ENCODE measurements around the gene HCN3. TPM values are rescaled to one million over a fixed set of nuclear protein-coding genes. Genes with fewer than 3 reads are reported as not detected.
"Not testable (repeated sequence)": the region's sequence is repeated elsewhere in the genome, so short reads cannot be mapped to it uniquely, and the experiment has no call there.

The HCN3 gene
- total RNA-seq, result 1 to 10 TPM; 5.0 to 6.7 TPM

DNA sequence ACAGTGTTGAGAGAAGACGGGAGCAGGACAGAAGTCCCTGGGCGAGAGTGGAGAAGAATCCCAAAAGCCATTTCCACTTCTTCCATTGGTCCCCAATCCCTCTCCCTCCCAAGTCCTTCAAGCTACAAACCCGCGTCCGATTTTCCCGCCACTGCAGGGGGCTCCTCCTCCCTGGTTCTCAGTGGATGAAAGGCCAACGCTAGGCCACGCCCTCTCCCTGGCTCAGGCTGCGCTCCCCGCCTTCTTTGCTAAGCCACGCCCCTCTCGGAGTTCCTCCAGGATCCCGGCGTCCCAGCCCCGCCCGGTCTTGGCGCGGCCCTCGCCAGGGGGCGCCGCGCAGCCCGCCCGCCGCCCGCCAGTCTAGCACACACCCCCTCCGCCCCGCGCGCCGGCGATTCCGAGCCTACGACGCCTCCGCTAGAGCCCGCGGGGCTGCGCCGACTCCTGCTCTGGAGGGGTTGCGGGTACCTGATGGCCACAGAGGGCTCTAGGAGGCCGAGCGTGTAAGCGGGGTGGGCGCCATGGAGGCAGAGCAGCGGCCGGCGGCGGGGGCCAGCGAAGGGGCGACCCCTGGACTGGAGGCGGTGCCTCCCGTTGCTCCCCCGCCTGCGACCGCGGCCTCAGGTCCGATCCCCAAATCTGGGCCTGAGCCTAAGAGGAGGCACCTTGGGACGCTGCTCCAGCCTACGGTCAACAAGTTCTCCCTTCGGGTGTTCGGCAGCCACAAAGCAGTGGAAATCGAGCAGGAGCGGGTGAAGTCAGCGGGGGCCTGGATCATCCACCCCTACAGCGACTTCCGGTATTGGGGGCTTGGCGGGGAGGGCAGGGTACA, at the start of gene HCN3:
HCN3 (plus strand) TSS at position 394 of the 832 bp plus-strand sequence; CDS start at position 522, 128 bp downstream.
- ATAC-seq (ENCODE audit: low read depth) (peak; percentile 62), DNase-seq (peak; percentile 91)
- POLR2A ChIA-PET, result interaction anchor here (0.6 to 1.3 kb wide), 3 partner anchors 46 to 84 kb away, joined by 3 to 6 read pairs (median 5); no protein-coding TSS in a partner anchor
- Mint-ChIP-seq H3K27me3 (no peaks in the 10 kb centered on the region), H3K9me3 (no peaks in the 10 kb centered on the region), H3K36me3 (peaks cover 4% of the 10 kb centered on the region), H3K4me1 (peaks cover 24% of the 10 kb centered on the region), H3K27ac (no peak within 1 kb of the TSS), H3K4me3 (peak within 1 kb of the TSS; percentile 77)

DNA sequence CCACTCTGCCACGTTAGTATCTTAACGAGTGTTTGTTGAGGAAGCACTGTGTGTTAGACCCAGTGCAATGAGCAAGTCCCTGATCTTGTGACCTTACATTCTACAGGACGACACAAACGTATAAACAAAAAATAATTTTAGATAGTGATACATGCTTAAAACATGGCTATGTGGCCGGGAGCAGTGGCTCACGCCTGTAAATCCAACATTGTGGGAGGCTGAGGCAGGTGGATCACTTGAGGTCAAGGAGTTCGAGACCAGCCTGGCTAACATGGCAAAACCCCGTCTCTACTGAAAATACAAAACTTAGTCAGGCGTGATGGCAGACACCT, 49.2 kb upstream of the HCN3 start:
- ATAC-seq (ENCODE audit: low read depth) (no peak), DNase-seq (no peak)
- Mint-ChIP-seq H3K4me1 (peaks cover 24% of the 10 kb centered on the region), H3K4me3 (peak overlapping the region; percentile 95), H3K36me3 (peaks cover 5% of the 10 kb centered on the region), H3K27me3 (no peaks in the 10 kb centered on the region), H3K9me3 (no peaks in the 10 kb centered on the region), H3K27ac (peak overlapping the region; percentile 92)
- POLR2A ChIA-PET, result interaction anchor here (1.6 to 2.8 kb wide), 6 partner anchors 13 to 54 kb away, joined by 12 to 32 read pairs (median 20); partner anchors contain the start of genes KRTCAP2, MTX1, THBS3 and TRIM46

- H3K9me3 Mint-ChIP-seq; H3K27me3 Mint-ChIP-seq; DNase-seq; H3K27ac Mint-ChIP-seq; H3K4me3 Mint-ChIP-seq; ATAC-seq (ENCODE audit: low read depth): not testable (repeated sequence)
- POLR2A ChIA-PET, result interaction anchor here (1.2 kb wide), 1 partner anchor 37 kb away, joined by 3 read pairs; no protein-coding TSS in a partner anchor
- Mint-ChIP-seq H3K36me3 (peaks cover 10% of the 10 kb centered on the region), H3K4me1 (peaks cover 16% of the 10 kb centered on the region)
These were observed 46.0 kb upstream of the HCN3 start for GRCh38 chr1:155231302-155231701.

DNA sequence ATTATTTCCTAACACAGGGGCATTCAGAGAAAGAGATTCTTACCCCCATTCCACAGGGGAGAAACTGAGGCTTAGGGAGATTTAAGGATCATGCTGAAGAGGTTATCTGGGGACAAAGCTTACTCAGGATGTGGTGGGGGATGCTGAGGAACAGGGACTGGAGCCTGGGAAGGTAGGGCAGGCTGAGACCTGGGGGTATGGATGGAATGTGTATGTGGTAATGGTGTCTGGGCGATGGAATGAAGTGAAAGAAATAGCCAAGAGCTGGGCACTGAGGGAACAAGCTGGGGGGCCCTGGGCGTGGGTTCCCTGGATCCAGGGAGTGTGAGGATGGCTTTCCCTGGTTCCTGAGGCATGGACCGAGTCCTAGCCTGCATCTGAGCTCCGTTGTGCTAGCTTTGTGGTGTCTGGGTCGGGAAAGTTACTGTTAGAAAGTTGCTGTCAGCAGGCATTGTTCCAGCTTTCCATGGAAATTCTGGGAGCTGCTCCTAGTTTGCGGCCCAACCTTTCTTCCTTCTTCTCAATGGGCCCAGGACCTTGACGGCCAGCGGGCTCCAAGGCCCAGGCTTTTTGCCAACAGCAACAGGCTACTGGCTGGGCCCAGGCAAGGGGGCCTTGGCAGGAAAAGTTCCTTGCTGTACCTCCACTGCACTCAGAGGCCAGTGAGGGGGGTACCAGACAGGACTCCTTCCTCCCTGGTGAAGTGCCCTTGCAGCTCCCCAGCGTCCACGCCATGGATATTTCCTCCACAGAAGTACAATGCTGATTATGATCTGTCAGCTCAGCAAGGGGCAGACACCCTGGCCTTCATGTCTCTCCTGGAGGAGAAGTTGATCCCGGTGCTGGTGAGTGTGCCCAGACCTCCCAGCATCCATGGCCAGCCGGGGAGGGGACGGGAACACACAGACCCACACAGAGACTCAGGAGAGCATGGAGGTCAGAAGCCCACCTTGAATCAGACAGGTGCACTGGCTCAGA, 45.0 kb upstream of the HCN3 start:
- H3K9me3 Mint-ChIP-seq; POLR2A ChIA-PET; H3K27ac Mint-ChIP-seq; H3K4me3 Mint-ChIP-seq; H3K27me3 Mint-ChIP-seq; ATAC-seq (ENCODE audit: low read depth); DNase-seq: not testable (repeated sequence)
- Mint-ChIP-seq H3K36me3 (peaks cover 12% of the 10 kb centered on the region), H3K4me1 (peaks cover 14% of the 10 kb centered on the region)

- H3K4me3 Mint-ChIP-seq; POLR2A ChIA-PET; H3K27me3 Mint-ChIP-seq; ATAC-seq (ENCODE audit: low read depth); H3K4me1 Mint-ChIP-seq; H3K9me3 Mint-ChIP-seq; H3K27ac Mint-ChIP-seq; DNase-seq: not testable (repeated sequence)
- H3K36me3 Mint-ChIP-seq, result peaks cover 12% of the 10 kb centered on the region
These were observed 43.8 kb upstream of the HCN3 start for GRCh38 chr1:155233502-155233901.

DNA sequence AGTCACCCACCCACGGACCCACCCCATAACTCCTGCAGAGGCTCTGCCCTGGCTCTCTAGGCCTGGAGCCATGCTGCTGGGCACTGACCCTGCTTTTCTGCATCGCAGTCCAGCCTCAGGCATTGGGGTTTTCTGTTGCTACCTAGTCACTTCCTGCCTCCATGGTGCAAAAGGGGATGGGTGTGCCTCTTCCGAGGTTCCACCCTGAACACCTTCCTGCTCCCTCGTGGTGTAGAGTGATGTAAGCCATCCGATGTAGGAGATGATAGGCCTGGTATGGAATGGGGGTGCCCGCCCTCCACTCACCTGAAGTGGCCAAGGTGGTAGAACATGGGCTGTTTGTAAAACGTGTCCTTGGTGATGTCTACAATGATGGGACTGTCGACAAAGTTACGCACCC, 41.9 kb upstream of the HCN3 start:
- Mint-ChIP-seq H3K36me3 (peaks cover 13% of the 10 kb centered on the region), H3K27ac (peak overlapping the region; percentile 25), H3K4me1 (peaks cover 11% of the 10 kb centered on the region)
- H3K9me3 Mint-ChIP-seq; DNase-seq; H3K4me3 Mint-ChIP-seq; ATAC-seq (ENCODE audit: low read depth); H3K27me3 Mint-ChIP-seq; POLR2A ChIA-PET: not testable (repeated sequence)

DNA sequence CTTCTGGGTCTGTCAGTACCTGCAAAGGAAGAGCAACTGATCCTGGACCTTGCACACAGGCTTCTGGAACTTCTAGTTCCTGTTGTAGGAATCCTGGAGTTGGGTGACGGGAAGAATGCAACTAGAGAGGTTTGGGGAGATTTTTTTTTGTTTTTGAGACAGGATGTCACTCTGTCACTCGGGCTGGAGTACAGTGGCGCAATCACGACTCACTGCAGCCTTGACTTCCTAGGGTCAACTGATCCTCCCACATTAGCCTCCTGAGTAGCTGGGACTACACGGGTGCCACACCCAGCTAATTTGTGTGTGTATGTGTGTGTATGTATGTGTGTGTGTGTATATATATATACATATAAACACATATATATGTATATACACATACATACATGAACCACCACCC, 40.8 kb upstream of the HCN3 start:
- H3K9me3 Mint-ChIP-seq, result no peaks in the 10 kb centered on the region
- no peaks in the 10 kb centered on the region for H3K27me3 Mint-ChIP-seq
- ATAC-seq (ENCODE audit: low read depth), result no peak
- H3K27ac Mint-ChIP-seq, result no peak overlapping the region
- H3K4me3 Mint-ChIP-seq, result no peak overlapping the region
- no peak for DNase-seq
- POLR2A ChIA-PET, result no interaction called here
- H3K4me1 Mint-ChIP-seq, result peaks cover 16% of the 10 kb centered on the region
- peaks cover 13% of the 10 kb centered on the region for H3K36me3 Mint-ChIP-seq

DNA sequence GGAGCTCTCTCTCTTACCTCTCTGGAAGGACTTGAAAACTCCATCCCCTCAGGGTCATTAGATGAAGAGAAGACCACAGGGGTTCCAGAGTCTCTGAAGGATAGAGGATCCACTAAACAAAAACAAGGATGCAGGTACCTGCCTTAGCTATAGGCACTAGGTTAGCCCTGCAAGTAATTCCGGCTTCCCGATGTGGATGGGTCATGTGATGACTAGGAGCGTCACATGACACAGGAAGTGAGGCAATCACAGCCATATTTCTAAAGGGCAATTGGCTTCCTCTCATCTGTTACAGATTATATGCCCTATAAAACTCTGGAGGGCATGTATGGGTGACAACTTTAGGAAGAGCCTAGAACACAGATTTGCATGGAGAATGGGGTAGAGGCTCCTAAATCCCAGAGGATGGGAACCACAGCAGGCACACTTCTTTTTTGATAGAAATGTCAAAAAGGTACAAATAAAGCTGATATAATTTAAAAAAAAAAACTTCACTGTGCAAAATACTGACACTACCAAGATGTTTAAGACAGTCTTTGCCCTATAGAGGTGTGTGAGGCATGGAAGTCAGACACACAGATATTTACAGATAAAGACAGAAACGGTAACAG, 36.1 kb upstream of the HCN3 start:
- peak; percentile 20 for ATAC-seq (ENCODE audit: low read depth)
- Mint-ChIP-seq H3K4me3 (peak overlapping the region; percentile 85), H3K4me1 (peaks cover 49% of the 10 kb centered on the region), H3K36me3 (peaks cover 10% of the 10 kb centered on the region), H3K9me3 (peaks cover 1% of the 10 kb centered on the region), H3K27ac (peak overlapping the region; percentile 87), H3K27me3 (no peaks in the 10 kb centered on the region)
- POLR2A ChIA-PET, result interaction anchor here (0.7 to 1.8 kb wide), 8 partner anchors 11 to 68 kb away, joined by 3 to 15 read pairs (median 4); partner anchors contain the start of genes CLK2, KRTCAP2 and MTX1
- DNase-seq, result no peak

DNA sequence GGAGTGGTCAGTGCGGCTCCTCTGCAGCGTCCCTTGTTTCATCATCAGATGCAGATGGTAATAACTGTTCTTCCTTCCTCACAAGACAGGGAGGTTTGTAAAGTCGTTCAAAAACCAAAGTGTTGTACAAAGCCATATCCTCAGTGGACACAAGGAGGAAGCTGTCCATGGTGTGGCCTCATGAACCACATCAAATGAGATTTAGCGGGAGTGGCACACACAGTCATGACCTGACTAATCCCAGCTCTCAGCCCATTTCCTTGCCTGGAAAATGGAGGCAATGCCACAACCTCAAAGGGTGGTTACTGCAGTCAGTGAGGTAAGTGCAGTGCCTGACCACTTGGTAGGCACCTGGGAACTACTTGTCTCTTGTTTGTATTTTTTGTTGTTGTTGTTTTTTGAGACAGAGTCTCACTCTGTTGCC, 35.4 kb upstream of the HCN3 start:
- Mint-ChIP-seq H3K4me1 (peaks cover 49% of the 10 kb centered on the region), H3K27ac (peak overlapping the region; percentile 95), H3K36me3 (peaks cover 10% of the 10 kb centered on the region), H3K27me3 (no peaks in the 10 kb centered on the region), H3K9me3 (peaks cover 1% of the 10 kb centered on the region), H3K4me3 (peak overlapping the region; percentile 85)
- ATAC-seq (ENCODE audit: low read depth) (no peak), DNase-seq (no peak)
- POLR2A ChIA-PET, result interaction anchor here (0.7 to 1.8 kb wide), 8 partner anchors 10 to 69 kb away, joined by 3 to 15 read pairs (median 4); partner anchors contain the start of genes CLK2, KRTCAP2 and MTX1

DNA sequence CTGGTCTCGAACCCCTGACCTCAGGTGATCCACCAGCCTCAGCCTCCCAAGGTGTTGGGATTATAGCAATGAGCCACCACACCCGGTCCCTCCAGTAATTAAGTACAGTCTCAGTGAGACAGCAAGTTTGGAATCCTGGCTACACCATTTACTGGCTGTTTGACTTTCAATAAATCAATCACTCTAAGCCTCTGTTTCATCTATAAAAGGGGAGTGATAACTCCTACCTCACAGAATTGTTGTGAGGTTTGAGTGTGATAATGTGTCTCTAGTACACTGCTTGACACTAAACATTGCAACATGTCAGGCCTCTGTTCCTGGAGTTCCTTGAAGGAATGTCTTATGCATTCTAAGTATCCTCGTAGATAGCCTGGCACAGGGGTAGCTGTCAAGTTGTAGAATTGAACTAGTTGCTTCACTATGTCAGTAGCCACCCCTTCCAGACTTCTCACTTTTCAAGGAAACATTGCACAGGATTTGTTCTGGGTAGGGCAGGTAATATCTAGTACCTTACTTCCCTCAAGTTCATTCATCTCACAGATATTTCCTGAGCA, 34.4 kb upstream of the HCN3 start:
- Mint-ChIP-seq H3K27ac (peak overlapping the region; percentile 95), H3K27me3 (no peaks in the 10 kb centered on the region), H3K4me3 (peak overlapping the region; percentile 85), H3K36me3 (peaks cover 9% of the 10 kb centered on the region), H3K4me1 (peaks cover 49% of the 10 kb centered on the region), H3K9me3 (peaks cover 1% of the 10 kb centered on the region)
- POLR2A ChIA-PET, result interaction anchor here (1.5 to 3.6 kb wide), 4 partner anchors 16 to 69 kb away, joined by 5 to 18 read pairs (median 14); partner anchors contain the start of genes KRTCAP2 and TRIM46
- ATAC-seq (ENCODE audit: low read depth) (no peak), DNase-seq (no peak)

- peaks cover 1% of the 10 kb centered on the region for H3K9me3 Mint-ChIP-seq
- no peaks in the 10 kb centered on the region for H3K27me3 Mint-ChIP-seq
- POLR2A ChIA-PET, result interaction anchor here (0.6 to 3.6 kb wide), 16 partner anchors 11 to 78 kb away, joined by 3 to 18 read pairs (median 6); partner anchors contain the start of genes CLK2, ENTREP3, FDPS and KRTCAP2
- DNase-seq (peak; percentile 96), ATAC-seq (ENCODE audit: low read depth) (peak; percentile 97)
- peaks cover 49% of the 10 kb centered on the region for H3K4me1 Mint-ChIP-seq
- peak overlapping the region; percentile 95 for H3K27ac Mint-ChIP-seq
- peaks cover 8% of the 10 kb centered on the region for H3K36me3 Mint-ChIP-seq
- H3K4me3 Mint-ChIP-seq, result peak overlapping the region; percentile 85
These were observed 32.7 kb upstream of the HCN3 start for GRCh38 chr1:155244368-155245162.

DNA sequence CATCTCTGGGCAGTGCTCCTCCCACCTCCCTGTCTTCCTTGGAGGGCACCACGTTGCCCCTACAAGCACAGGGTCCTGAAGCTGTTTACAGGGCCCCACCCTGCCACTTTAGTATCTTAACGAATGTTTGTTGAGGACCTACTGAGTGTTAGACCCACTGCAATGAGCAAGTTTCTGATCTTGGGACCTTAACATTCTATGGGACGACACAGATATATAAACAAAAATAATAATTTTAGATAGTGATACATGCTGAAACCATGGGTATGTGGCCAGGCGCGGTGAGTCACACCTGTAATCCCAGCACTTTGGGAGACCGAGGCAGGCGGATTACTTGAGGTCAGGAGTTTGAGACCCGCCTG, 32.1 kb upstream of the HCN3 start:
- Mint-ChIP-seq H3K36me3 (peaks cover 8% of the 10 kb centered on the region), H3K9me3 (peaks cover 1% of the 10 kb centered on the region), H3K4me3 (peak overlapping the region; percentile 85), H3K4me1 (peaks cover 49% of the 10 kb centered on the region), H3K27ac (peak overlapping the region; percentile 95), H3K27me3 (no peaks in the 10 kb centered on the region)
- DNase-seq (no peak), ATAC-seq (ENCODE audit: low read depth) (no peak)
- POLR2A ChIA-PET, result interaction anchor here (0.6 to 3.6 kb wide), 8 partner anchors 10 to 72 kb away, joined by 3 to 18 read pairs (median 5); partner anchors contain the start of genes CLK2, ENTREP3, KRTCAP2 and SCAMP3

Measured in activated naive CD8-positive, alpha-beta T cell treated with anti-CD3 and anti-CD28 coated beads, Interleukin-2, amount 10 ng/mL, durations not matched to agents 7 days and 5 days (primary cell).